Measurements from ENCODE around the gene RNF217.

DNA sequence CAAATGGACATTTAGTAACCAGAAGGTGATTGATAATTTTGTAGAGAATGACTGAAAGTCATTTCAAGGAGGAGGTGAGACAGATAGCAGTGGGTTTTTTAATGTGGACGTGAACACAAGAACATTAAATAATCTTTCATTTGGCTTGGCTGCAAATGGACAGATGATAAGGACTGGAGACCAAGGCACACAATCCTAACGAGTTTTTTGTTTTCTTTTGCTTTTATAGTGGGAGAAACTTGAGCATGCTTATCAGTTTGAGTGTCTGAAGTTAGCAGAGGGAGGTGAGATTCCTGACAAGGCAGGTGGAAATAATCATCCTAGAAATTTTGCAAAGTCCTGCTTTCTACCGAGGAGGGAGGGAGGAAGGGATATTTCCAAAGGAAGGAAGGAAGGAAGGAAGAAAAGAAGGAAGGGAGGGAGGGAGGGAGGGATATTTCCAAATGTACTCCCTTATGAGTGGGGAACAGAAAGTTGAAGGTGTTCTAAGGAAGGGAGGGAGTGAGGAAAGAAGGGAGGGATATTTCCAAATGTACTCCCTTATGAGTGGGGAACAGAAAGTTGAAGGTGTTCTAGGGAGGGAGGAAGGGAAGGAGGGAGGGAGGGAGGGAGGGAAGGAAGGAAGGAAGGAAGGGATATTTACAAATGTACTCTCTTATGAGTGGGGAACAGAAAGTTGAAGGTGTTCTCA lies 63.1 kb downstream of the RNF217 start:
- TF ChIP-seq, protein P1, sequence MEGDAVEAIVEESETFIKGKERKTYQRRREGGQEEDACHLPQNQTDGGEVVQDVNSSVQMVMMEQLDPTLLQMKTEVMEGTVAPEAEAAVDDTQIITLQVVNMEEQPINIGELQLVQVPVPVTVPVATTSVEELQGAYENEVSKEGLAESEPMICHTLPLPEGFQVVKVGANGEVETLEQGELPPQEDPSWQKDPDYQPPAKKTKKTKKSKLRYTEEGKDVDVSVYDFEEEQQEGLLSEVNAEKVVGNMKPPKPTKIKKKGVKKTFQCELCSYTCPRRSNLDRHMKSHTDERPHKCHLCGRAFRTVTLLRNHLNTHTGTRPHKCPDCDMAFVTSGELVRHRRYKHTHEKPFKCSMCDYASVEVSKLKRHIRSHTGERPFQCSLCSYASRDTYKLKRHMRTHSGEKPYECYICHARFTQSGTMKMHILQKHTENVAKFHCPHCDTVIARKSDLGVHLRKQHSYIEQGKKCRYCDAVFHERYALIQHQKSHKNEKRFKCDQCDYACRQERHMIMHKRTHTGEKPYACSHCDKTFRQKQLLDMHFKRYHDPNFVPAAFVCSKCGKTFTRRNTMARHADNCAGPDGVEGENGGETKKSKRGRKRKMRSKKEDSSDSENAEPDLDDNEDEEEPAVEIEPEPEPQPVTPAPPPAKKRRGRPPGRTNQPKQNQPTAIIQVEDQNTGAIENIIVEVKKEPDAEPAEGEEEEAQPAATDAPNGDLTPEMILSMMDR (IDR thresholded peaks at IDR 0.05; ENCODE audit: insufficient read depth, low read length), result no peak
- TF ChIP-seq, protein P2, sequence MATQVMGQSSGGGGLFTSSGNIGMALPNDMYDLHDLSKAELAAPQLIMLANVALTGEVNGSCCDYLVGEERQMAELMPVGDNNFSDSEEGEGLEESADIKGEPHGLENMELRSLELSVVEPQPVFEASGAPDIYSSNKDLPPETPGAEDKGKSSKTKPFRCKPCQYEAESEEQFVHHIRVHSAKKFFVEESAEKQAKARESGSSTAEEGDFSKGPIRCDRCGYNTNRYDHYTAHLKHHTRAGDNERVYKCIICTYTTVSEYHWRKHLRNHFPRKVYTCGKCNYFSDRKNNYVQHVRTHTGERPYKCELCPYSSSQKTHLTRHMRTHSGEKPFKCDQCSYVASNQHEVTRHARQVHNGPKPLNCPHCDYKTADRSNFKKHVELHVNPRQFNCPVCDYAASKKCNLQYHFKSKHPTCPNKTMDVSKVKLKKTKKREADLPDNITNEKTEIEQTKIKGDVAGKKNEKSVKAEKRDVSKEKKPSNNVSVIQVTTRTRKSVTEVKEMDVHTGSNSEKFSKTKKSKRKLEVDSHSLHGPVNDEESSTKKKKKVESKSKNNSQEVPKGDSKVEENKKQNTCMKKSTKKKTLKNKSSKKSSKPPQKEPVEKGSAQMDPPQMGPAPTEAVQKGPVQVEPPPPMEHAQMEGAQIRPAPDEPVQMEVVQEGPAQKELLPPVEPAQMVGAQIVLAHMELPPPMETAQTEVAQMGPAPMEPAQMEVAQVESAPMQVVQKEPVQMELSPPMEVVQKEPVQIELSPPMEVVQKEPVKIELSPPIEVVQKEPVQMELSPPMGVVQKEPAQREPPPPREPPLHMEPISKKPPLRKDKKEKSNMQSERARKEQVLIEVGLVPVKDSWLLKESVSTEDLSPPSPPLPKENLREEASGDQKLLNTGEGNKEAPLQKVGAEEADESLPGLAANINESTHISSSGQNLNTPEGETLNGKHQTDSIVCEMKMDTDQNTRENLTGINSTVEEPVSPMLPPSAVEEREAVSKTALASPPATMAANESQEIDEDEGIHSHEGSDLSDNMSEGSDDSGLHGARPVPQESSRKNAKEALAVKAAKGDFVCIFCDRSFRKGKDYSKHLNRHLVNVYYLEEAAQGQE (IDR thresholded peaks at IDR 0.05; ENCODE audit: insufficient replicate concordance, low read depth), result no peak
